Transverse colon (tissue), 4 donors: Measurements from ENCODE around the gene C4orf54.

Experiments used
- CTCF ChIP-seq, 5 experiments: fragments of 200-600 bp in 3 of 5; fragments of 450-650 bp in 2 of 5; sonication (generic) in 3 of 5; IDR thresholded peaks; 1 replicate in 2 of 5; 2 replicates in 3 of 5; pipeline ENCODE4 v1.5.1; 2016 to 2017; ENCODE audit warnings: antibody characterized with exemption in 5 of 5, inconsistent platforms in 3 of 5, mild to moderate bottlenecking in 2 of 5, moderate library complexity in 1 of 5
- POLR2A ChIP-seq: fragments of 450-650 bp; IDR thresholded peaks from one replicate; pipeline ENCODE4 v1.6.1; 2016; ENCODE audit warnings: antibody characterized with exemption, mild to moderate bottlenecking, moderate library complexity
- POLR2AphosphoS5 ChIP-seq, 3 donors: sonication (generic); formaldehyde crosslinking; IDR thresholded peaks; one replicate each; pipeline ENCODE4 v1.6.1; 2016; ENCODE audit warnings: antibody characterized with exemption in 3 of 3

GRCh38 chr4:99622341-99622740, 35.3 kb downstream of the C4orf54 start:
- TF ChIP-seq CTCF (IDR thresholded peaks at IDR 0.05) (no peak), POLR2AphosphoS5 (IDR thresholded peaks at IDR 0.05) (no peak), POLR2A (no peak)
